ENCODE measurements around the gene TBC1D19.
"Not testable (repeated sequence)": the region's sequence is repeated elsewhere in the genome, so short reads cannot be mapped to it uniquely, and the experiment has no call there.

TBC1D19 gene

DNA sequence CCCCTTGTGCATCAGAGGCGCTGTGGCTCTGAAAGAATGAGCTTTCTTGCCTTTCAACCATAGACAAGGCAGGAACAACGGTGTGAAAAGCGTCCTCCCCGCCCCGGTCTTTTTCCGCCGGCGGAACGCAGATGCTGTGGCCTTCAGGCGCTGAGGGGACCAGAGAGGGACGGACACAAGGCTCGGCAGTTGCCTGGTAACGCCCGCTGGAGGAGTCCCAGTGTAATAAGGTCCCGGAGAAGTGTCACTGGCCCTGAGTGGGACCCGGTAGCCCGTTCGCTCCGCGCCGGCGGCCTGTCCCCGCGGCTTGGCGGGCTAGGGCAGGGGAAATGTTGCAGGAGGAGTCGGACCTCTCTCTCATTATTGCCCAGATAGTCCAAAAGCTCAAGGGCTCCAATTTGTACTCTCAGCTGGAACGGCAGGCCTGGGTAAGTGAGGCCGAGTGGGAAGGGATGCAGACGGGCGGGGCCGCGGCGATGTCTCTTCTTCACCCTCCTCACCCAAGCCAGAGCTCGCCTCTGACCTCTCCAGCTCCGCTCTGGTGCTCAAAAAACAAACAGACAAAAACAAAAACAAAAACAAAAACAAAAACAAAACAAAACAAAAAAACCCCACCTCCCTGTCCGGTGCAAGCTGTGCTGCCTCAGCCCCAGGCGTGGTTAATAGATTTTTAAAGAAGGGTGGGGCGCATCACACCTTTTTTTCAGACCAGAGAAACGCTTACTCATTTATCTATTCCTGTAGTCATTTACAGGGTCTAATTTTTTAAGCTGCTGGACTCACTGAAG lies at the start of gene TBC1D19:
TSS of gene TBC1D19 (plus strand) at position 220 of the 788 bp plus-strand sequence. CDS start at position 330, 110 bp downstream.
- peak; percentile 58 for DNase-seq

DNA sequence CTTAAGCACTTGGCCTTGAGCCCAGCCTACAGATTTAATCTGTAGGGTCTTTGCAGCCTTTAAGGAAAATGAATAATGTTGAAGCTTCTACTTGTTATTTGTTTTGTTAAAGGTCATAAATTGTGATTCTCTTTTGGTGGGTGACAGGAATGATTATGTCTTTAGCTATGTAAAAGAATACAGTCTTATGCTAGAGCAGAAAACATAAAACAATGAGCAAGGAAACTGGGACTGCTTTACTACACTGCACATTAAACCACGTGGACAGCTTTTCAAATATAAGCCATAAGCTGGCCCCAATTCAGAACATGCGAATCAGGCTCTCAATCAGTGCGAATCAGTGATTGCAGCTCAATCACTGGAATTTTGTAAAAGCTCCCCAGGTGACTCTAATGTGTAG lies 40.9 kb upstream of the TBC1D19 start:
- DNase-seq, result no peak

GRCh38 chr4:26544421-26544820 lies 39.5 kb upstream of the TBC1D19 start:
- DNase-seq, result no peak

GRCh38 chr4:26548379-26548778 lies 35.5 kb upstream of the TBC1D19 start:
- not testable (repeated sequence) for DNase-seq

- DNase-seq, result no peak
These were observed 26.7 kb upstream of the TBC1D19 start for GRCh38 chr4:26557164-26557563.

- no peak for DNase-seq
These were observed 25.6 kb upstream of the TBC1D19 start for GRCh38 chr4:26558166-26558895.

- DNase-seq, result no peak
These were observed 17.8 kb upstream of the TBC1D19 start for GRCh38 chr4:26566133-26566532.

GRCh38 chr4:26568446-26568994 lies 15.4 kb upstream of the TBC1D19 start:
- DNase-seq, result no peak

- no peak for DNase-seq
These were observed 13.3 kb upstream of the TBC1D19 start for GRCh38 chr4:26570596-26570995.

DNA sequence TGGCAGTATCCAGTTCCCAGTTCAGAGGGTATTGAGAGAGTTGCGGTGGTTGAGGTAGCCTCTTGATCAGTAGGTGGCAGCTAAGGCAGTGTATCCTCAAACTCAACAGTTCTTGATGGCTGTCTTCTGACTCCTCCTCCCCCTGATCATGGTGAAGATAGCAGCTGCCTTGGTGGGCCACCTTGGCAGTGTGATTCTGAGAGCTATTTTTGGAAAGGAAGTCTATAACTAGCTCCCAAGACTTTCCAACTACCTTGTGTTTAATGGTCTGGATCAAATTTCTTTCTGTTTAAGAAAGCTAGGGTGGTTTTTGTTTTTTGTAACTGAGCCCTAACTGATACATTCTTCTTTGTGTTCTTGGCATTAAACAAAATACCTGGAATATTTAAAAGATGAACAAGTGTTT lies 10.5 kb upstream of the TBC1D19 start:
- no peak for DNase-seq

GRCh38 chr4:26574563-26574962 lies 9.3 kb upstream of the TBC1D19 start:
- no peak for DNase-seq

DNA sequence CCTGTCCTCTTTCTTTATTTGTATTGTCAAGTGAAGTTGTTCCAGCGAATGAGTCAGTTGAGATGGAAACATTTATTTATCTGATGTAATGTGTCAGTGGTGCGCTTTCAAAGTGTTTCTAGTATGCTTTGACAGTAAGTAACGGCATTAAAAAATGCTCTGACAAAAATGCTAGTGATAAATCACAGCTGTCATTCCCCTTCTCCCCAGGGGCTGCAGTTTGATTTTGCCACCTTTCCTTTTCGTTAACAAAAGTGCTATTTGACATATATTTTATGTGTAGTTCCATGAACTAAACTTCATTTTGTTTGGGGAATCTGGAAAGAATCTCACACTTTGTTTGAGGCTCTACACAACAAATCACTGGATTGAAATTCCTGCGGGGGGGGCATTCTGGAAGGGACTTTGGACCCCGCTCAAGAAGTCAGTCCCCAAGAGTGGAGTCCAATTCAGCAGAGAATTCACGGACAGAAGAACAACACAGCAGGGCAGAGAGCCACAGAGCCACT lies 7.6 kb upstream of the TBC1D19 start:
- DNase-seq, result no peak

DNA sequence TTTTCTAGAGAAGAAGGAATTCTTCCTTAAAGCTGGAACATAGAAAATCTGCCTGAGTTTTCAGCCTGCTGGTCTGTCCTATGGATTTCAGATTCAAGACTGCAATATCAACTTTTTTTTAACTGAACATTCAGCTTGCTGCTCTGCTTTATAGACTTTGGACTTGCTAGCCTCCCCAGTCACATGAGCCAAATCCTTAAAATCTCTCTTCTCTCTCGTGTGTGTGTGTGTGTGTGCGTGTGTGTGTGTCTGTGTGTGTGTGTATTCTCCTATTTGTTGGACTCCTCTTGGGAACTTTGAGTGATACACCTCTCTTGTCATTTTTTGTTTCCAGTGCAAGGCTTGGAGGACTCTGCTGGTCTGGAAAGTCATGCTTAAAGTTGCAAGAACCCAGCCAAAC lies 6.8 kb upstream of the TBC1D19 start:
- no peak for DNase-seq

DNA sequence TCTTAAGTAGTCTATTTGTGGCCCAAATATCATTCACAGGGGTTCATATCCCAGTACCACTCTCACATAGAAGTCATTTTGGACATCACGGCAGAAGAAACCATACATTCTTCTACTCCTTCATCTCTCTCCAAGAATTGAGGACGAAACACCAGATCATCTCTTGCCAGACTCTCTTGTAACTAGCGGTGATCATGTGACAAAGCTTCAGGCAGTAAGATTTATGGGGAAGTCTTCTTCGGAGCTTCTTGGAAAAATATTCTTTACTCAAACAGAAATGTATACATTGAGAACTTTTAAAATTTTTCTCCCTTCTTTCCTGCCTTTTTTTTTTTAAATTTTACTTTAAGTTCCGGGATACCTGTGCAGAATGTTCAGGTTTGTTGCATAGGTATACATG lies 4.7 kb upstream of the TBC1D19 start:
- DNase-seq, result no peak

- not testable (repeated sequence) for DNase-seq
These were observed 2.5 kb upstream of the TBC1D19 start for GRCh38 chr4:26581341-26581740.

DNA sequence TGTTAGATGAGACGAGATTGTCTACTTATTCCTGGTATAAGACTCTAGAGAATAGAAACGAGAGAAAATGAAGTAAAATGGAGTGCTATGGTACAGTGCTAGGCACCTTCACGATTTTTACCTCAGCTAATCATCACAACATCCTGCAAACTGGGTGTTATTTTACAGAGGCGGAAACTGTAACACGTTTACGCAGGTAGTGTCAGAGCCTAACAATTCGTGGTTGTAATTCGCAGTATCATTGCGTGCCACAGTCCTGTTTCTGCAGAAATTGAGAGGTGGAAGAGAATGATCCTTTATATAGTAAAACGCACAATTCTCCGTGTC lies 383 bp upstream of the TBC1D19 start:
- DNase-seq, result peak; percentile 21

DNA sequence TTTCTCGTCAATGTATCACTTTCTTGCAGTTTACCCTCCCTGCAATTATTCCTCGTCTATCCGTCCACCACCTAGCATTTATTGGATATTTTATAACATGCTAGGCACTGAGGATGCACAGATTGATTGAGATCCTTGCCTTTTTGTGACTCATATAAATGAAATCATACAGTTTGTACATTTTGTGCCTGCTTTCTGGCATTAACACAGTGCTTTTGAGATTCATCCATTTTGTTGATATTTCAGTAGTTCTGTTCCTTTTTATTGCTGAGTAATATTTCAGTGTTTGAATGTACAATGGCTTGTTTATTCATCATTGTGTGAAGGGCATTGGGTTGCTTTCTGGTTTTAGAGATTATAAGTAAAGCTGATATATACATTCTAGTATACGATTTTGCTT lies 841 bp downstream of the TBC1D19 start:
- no peak for DNase-seq

- no peak for DNase-seq
These were observed 5.8 kb downstream of the TBC1D19 start for GRCh38 chr4:26589705-26590104.

DNA sequence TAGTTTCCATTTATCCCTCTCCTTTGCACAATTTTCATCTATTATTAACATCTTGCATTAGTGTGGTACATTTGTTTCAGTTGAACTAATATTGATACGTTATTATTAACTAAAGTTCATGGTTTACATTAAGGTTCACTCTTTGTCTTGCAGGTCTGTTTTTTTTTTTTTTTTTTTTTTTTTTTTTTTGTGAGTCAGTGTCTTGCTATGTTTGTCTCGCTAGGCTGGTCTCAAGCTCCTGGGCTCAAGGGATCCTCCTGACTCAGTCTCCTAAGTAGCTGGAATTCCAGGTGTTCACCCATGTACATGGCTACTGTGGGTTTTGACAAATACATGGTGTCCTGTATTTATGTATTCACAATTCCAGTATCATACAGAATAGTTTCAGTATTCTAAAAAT lies 6.8 kb downstream of the TBC1D19 start:
- no peak for DNase-seq

DNA sequence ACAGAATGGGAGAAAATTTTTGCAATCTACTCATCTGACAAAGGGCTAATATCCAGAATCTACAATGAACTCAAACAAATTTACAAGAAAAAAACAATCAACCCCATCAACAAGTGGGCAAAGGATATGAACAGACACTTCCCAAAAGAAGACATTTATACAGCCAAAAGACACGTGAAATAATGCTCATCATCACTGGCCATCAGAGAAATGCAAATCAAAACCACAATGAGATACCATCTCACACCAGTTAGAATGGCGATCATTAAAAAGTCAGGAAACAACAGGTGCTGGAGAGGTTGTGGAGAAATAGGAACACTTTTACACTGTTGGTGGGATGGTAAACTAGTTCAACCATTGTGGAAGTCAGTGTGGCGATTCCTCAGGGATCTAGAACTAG lies 9.7 kb downstream of the TBC1D19 start:
- not testable (repeated sequence) for DNase-seq

DNA sequence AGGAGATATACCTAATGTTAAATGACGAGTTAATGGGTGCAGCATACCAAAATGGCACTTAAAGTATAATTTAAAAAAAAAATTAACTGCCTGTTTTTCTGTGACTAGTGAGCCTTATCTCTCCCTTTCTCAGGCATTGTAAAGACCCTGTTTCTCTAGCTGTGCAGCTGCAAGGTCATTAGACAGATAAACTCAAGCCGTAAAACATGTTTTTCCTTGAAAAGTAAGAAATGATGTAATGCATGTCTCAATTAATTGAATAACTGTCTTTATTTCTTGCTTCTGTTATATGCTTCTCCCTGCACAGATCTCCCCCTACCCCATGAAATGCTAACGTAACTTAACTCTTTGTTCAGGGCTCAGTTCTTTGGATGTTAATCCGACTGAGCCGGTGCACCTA lies 10.5 kb downstream of the TBC1D19 start:
- DNase-seq, result no peak

GRCh38 chr4:26594778-26595177 lies 10.9 kb downstream of the TBC1D19 start:
- no peak for DNase-seq

- DNase-seq, result no peak
These were observed 13.0 kb downstream of the TBC1D19 start for GRCh38 chr4:26596843-26597242.

- no peak for DNase-seq
These were observed 17.3 kb downstream of the TBC1D19 start for GRCh38 chr4:26601204-26601603.

All from DMS79 (cell line).